Stromal cell of bone marrow (primary cell): Measurements from ENCODE around the gene ELOVL6.
"Not testable (repeated sequence)": the region's sequence is repeated elsewhere in the genome, so short reads cannot be mapped to it uniquely, and the experiment has no call there.

Source experiments
- DNase-seq: peaks from one replicate; pipeline ENCODE4 v3.0.0-alpha.2; 2012; ENCODE audit warnings: low read depth

ELOVL6 gene

GRCh38 chr4:110198435-110199416 lies at the start of gene ELOVL6:
ELOVL6 (minus strand) TSS chr4:110198615; CDS start chr4:110198335, 280 bp downstream.
- no peak for DNase-seq

- no peak for DNase-seq
These were observed 49.7 kb upstream of the ELOVL6 start for GRCh38 chr4:110248100-110248499.

- DNase-seq = no peak
These were observed 49.2 kb upstream of the ELOVL6 start for GRCh38 chr4:110247591-110247990.

GRCh38 chr4:110245577-110245976 lies 47.2 kb upstream of the ELOVL6 start:
- DNase-seq = peak; percentile 33

- DNase-seq = no peak
These were observed 37.9 kb upstream of the ELOVL6 start for GRCh38 chr4:110236324-110236723.

- DNase-seq = not testable (repeated sequence)
These were observed 35.2 kb upstream of the ELOVL6 start for GRCh38 chr4:110233581-110233980.

- no peak for DNase-seq
These were observed 33.5 kb upstream of the ELOVL6 start for GRCh38 chr4:110231869-110232268.

- DNase-seq = no peak
These were observed 30.9 kb upstream of the ELOVL6 start for GRCh38 chr4:110229266-110229665.

- DNase-seq = no peak
These were observed 26.4 kb upstream of the ELOVL6 start for GRCh38 chr4:110224812-110225211.

GRCh38 chr4:110224142-110224541 lies 25.7 kb upstream of the ELOVL6 start:
- no peak for DNase-seq

- not testable (repeated sequence) for DNase-seq
These were observed 20.5 kb upstream of the ELOVL6 start for GRCh38 chr4:110218935-110219334.

- not testable (repeated sequence) for DNase-seq
These were observed 18.8 kb upstream of the ELOVL6 start for GRCh38 chr4:110217181-110217580.

- DNase-seq = peak; percentile 60
These were observed 17.7 kb upstream of the ELOVL6 start for GRCh38 chr4:110216129-110216528.

- DNase-seq = no peak
These were observed 13.3 kb upstream of the ELOVL6 start for GRCh38 chr4:110211770-110212061.

GRCh38 chr4:110211007-110211769 lies 12.8 kb upstream of the ELOVL6 start:
- DNase-seq = no peak

- no peak for DNase-seq
These were observed 10.0 kb upstream of the ELOVL6 start for GRCh38 chr4:110208419-110208818.

GRCh38 chr4:110207233-110207632 lies 8.8 kb upstream of the ELOVL6 start:
- no peak for DNase-seq

- DNase-seq = no peak
These were observed 3.6 kb upstream of the ELOVL6 start for GRCh38 chr4:110202024-110202423.

- DNase-seq = no peak
These were observed 3.1 kb upstream of the ELOVL6 start for GRCh38 chr4:110201502-110201901.

GRCh38 chr4:110200689-110201088 lies 2.3 kb upstream of the ELOVL6 start:
- DNase-seq = no peak

- DNase-seq = no peak
These were observed 373 bp downstream of the ELOVL6 start for GRCh38 chr4:110198049-110198434.

GRCh38 chr4:110197529-110198042 lies 829 bp downstream of the ELOVL6 start:
- no peak for DNase-seq
